PFSK-1 (cell line): ENCODE data around the gene PTPRN2.

Experiments
- FOXP2 ChIP-seq: optimal IDR thresholded peaks from 2 replicates; pipeline ENCODE3; 2011; ENCODE audit warnings: borderline replicate concordance, control low read depth, inconsistent platforms; ENCODE audit not compliant: insufficient read depth; ENCODE audit errors: extremely low read length, extremely low read depth
- POLR2AphosphoS5 ChIP-seq: IDR thresholded peaks from 2 replicates; pipeline ENCODE4 v1.6.1; 2012; ENCODE audit warnings: low read depth, mild to moderate bottlenecking, control low read depth, low read length, moderate library complexity
- SIN3A ChIP-seq: IDR thresholded peaks from 2 replicates; pipeline ENCODE4 v1.6.1; 2012; ENCODE audit warnings: mild to moderate bottlenecking, low read length, moderate library complexity, borderline replicate concordance; ENCODE audit not compliant: insufficient read depth
- TAF1 ChIP-seq: IDR thresholded peaks from 2 replicates; pipeline ENCODE4 v1.6.1; 2012; ENCODE audit warnings: low read length, control low read depth, borderline replicate concordance; ENCODE audit not compliant: insufficient read depth
- TF ChIP-seq, protein P1 (sequence below), 2 experiments: IDR thresholded peaks; 2 replicates each; pipeline versions ENCODE4 v1.6.1 to v1.8.0; 2011 to 2012; ENCODE audit warnings: low read depth in 2 of 2, low read length in 2 of 2, control low read depth in 1 of 2, inconsistent platforms in 1 of 2, mild to moderate bottlenecking in 1 of 2, moderate library complexity in 1 of 2; ENCODE audit not compliant: insufficient read depth in 1 of 2

Gene PTPRN2

GRCh38 chr7:158447151-158447505, 140.5 kb downstream of the PTPRN2 start:
- TF ChIP-seq TAF1 (no peak), FOXP2 (no peak), POLR2AphosphoS5 (no peak), SIN3A (no peak)
- TF ChIP-seq, protein P1, sequence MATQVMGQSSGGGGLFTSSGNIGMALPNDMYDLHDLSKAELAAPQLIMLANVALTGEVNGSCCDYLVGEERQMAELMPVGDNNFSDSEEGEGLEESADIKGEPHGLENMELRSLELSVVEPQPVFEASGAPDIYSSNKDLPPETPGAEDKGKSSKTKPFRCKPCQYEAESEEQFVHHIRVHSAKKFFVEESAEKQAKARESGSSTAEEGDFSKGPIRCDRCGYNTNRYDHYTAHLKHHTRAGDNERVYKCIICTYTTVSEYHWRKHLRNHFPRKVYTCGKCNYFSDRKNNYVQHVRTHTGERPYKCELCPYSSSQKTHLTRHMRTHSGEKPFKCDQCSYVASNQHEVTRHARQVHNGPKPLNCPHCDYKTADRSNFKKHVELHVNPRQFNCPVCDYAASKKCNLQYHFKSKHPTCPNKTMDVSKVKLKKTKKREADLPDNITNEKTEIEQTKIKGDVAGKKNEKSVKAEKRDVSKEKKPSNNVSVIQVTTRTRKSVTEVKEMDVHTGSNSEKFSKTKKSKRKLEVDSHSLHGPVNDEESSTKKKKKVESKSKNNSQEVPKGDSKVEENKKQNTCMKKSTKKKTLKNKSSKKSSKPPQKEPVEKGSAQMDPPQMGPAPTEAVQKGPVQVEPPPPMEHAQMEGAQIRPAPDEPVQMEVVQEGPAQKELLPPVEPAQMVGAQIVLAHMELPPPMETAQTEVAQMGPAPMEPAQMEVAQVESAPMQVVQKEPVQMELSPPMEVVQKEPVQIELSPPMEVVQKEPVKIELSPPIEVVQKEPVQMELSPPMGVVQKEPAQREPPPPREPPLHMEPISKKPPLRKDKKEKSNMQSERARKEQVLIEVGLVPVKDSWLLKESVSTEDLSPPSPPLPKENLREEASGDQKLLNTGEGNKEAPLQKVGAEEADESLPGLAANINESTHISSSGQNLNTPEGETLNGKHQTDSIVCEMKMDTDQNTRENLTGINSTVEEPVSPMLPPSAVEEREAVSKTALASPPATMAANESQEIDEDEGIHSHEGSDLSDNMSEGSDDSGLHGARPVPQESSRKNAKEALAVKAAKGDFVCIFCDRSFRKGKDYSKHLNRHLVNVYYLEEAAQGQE (IDR thresholded peaks at IDR 0.05; ENCODE audit: insufficient read depth in 1 of 2, low read depth in 2 of 2, low read length in 2 of 2) = no peak

GRCh38 chr7:158446706-158447105, 140.9 kb downstream of the PTPRN2 start:
- TF ChIP-seq FOXP2 (no peak), TAF1 (no peak), POLR2AphosphoS5 (no peak)

- TF ChIP-seq POLR2AphosphoS5 = no peak
- TF ChIP-seq, protein P1 (IDR thresholded peaks at IDR 0.05; ENCODE audit: insufficient read depth in 1 of 2, low read depth in 2 of 2, low read length in 2 of 2) = no peak
- no peak for TF ChIP-seq TAF1
- no peak for TF ChIP-seq FOXP2
- no peak for TF ChIP-seq SIN3A
These were observed 141.3 kb downstream of the PTPRN2 start for GRCh38 chr7:158446281-158446680.

GRCh38 chr7:158445421-158446175, 142.0 kb downstream of the PTPRN2 start:
- TF ChIP-seq TAF1 (no peak), POLR2AphosphoS5 (no peak), SIN3A (no peak), FOXP2 (no peak)
- TF ChIP-seq, protein P1 (IDR thresholded peaks at IDR 0.05; ENCODE audit: insufficient read depth in 1 of 2, low read depth in 2 of 2, low read length in 2 of 2) = no peak

GRCh38 chr7:158444501-158445420, 142.9 kb downstream of the PTPRN2 start:
- no peak for TF ChIP-seq SIN3A
- TF ChIP-seq POLR2AphosphoS5 = no peak
- no peak for TF ChIP-seq TAF1
- TF ChIP-seq, protein P1 (IDR thresholded peaks at IDR 0.05; ENCODE audit: insufficient read depth in 1 of 2, low read depth in 2 of 2, low read length in 2 of 2) = no peak
- TF ChIP-seq FOXP2 = no peak
